ENCODE data around the gene SORCS2.

Gene SORCS2

DNA sequence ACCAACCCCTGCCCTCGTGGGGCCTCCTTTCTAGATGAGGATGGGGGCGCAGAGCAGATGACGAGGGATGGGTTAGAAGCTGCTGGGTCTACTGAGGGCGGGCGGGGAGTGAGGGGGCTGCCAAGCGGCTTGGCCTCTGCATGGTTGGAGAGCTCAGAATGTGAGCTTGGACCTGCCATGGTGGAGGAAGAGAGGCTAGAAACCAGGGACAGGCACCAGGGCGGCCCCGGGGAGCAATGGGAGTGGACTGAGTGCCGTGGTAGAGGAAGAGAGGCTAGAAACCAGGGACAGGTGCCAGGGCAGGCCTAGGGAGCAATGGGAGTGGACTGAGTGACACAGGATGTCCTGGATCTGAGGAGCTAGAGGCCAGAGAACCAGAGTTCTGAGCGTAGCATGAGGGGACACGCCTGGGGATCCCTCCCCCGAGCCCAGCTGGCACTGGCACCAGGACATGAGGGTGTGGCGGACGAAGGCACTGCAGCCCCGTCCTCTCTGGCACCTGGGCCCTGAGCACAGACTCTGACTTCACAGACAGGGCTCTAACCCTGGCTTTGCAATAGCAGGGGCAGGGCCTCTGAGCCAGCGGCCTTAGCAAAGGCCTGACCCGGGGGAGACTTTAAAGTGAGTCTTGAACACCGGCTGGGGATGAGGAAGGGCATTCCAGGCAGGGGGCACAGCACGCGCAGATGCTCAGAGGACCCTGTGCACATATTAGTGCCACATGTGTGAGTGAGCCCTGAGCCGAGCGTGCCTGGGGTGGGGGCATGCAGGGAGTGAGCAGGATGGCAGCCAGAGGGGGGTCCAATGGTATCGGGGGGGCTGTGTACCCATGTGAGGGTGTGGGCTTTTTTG lies 456.4 kb downstream of the SORCS2 start:
- DNase-seq = peak; percentile 17

DNA sequence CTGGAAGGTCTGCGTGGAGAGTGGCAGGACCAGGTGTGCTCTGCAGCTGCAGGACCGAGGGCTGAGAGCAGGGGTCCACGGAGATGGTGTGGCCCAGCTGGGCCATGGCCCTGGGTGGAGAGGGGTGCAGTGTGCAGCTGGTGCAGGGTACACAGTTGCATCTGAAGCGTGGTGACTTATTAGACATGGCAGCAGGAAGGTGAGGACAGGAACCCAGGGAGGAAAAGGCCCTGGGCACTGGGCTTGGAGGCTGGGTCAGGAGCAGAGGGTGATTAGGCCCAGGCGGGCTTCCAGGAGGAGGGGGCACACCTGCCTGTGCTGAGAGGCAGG lies 457.0 kb downstream of the SORCS2 start:
- peak; percentile 22 for DNase-seq

DNA sequence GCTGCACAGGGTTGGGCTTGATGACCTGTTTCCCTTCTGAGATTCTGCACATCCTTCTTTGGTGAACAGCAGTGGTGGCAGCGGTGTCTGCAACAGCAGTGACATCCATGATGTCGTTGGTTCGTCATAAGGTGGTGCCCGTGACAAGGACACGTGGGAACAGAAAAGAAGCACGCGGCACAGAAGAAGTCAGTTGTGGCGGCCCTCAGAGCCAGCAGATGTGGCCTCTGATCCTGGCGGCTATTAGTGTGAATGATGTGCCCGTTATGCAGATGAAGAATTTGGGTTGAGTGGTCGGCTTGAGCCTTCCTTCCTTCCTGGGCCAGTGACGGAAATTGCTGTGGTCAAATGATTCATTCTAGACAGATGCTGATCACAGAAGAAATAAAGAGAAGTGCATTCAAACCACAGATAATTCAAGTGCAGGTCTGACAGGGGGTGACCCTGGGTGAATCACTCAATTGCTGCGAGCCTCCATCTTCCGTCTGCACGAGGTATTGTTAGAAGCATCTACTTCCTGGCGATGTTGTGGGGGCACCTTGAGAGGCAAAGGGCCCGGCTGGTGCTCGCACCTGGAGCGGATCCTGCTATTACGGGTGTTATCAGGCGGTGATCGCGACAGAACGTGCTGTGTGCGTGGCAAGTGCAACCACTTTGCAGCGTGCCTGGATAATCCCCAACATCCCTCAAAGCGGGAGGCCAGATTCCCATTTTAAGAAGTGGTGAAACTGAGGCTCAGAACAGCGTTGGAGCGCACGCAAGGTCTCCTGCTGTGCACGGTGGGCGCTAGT lies 457.6 kb downstream of the SORCS2 start:
- peak; percentile 20 for DNase-seq

DNA sequence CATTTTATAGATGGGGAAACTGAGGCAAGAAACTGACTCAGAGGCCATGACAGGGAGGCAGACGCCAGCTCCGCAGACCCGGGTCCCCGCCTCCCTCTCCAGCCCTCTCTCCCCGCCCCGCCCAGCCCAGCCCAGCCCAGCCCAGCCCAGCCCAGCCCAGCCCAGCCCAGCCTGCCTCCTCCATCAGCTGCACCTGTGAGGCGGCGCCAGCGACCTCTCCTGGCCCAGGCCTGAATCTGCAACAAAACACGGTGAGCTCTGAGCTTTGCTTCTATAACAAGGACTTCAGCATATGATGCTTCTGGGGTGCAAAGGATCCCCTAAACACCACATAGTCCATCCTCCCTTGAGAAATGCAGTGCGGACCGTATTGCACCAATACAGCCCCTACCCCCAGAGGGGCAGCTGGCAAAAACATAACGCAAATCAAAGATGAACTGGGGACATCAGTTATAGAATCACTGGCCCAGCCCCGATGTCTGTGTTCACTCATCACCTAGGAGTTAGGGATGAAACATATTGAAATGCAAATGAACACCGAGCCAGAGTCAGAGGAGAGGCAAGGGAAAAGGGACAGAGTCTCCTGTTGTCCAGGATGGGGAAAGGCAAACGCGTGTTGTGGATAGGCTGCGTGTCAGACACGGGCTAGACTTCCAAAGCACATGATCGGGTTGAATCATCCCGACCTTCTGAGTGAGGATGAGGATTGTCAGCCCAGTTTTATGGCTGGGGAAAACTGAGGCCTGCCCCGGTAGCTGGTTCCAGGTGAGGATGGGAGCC lies 458.5 kb downstream of the SORCS2 start:
- DNase-seq = peak; percentile 25

DNA sequence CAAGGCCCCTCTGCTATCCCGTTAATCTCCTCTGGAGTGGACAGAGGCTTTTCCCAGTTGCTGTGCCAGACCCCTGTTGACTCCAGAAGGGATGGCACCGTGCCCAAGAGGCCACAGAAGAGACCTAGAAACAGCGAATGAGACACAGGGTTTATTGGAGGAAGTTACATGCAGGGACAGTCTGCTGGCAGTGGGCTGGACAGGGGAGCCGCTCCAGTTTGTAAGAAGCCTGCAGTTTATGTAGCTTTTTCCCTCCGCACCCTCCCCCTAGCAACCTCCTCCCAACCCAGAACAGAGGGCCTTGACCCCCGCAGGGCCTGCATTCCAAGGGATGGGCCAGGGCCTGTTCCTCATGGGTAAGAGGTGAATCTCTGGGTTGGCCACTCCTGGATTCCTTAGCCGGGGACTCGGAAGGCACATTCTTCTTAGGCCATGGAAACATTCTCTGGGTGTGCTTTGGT lies 459.2 kb downstream of the SORCS2 start:
- peak; percentile 63 for DNase-seq

DNA sequence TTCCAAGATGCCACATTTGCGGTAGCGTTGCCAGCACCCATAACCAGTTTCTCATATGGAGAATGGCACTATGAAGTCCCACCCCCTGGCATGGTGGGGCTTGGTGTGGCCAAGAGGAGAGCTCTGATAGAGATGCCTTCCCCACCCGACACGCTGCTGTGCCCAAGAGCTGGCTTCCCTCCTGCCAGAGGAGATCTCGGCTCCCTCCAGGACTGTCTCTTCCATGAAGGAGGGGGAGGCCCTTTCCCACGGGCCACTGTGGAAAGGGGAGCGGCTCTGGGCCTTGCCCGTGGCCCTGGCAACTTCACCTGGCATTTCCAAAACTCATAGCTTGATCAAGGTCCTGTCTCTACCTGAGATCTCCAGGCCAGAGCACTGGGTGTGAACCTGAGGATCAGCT lies 459.7 kb downstream of the SORCS2 start:
- peak; percentile 20 for DNase-seq

DNA sequence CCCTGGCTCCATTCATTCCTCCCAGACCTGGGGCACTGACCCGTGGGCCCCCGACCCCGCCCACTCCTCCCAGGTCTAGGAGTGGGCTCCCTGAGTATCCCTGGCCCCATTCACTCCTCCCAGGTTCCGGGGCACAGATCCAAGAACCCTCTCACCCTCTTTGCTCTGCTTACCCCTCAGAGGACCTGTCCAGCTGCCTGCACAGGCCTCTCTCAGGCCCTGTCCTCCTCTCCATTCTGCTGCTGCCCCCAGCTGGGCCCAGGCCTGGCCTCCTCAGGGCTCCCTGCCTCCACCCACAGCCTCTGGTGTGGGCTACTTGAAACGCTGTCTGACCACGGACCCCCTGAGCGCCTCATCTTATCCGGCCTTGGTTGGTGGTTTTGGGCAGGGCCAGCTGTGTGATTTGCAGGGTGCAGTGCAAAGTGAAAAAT lies 460.1 kb downstream of the SORCS2 start:
- DNase-seq = peak; percentile 38

DNA sequence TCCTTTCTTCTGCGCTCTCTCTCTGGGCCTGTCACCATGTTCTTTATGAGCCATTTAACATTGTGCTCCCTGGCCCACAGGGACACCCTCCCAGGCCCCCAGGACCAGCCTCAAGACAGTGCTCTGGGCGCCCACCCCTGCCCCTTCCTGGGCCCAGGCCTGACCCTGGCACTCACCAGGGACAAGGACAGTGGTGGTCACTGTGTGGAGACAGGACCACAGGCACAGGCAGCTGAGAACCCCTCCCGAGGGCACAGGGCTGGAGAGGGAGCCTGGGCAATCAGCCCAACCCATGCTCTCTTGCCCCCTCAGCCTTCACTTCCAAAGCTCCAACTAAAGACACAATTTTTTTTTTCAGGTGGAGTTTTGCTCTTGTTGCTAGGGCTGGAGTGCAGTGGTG lies 460.6 kb downstream of the SORCS2 start:
- peak; percentile 22 for DNase-seq

DNA sequence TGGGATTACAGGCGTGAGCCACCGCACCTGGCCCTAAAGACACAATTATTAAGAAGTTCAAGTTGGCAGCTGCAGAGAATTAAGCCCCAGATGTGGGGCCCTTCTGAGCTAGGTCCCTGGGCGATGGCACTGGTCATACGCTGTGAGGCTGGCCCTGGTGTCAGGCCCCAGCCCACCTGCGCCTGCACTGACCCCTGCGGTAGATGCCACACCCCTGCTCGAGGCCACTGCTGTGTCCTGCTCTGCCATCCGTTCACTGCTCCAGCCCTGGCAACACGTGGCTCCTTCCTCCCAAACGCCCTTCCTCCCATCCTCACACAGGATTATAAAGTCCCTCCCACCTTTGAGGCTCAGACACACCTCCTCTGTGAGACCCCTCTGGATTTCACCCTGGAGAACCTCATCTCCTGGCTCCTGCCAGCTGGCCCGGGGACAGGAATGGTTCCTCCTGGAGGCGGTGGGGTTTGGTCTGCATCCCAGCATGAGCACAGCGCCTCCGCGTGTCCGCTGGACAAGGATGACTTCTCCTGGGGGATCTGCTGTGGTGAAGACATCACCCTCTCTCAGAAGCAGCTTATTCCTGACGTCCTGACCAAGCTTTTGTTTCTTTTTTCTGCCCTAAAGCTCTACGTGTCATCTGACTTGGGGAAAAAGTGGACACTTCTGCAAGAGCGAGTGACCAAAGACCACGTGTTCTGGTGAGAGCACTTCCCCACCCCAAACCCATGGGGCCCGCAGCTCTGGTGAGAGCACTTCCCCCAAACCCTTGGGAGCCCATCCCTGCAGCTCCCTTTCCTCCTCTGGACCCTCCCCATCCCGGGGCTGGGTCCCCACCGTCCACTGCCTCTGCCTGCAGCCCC lies 461.4 kb downstream of the SORCS2 start:
- DNase-seq = peak; percentile 53

DNA sequence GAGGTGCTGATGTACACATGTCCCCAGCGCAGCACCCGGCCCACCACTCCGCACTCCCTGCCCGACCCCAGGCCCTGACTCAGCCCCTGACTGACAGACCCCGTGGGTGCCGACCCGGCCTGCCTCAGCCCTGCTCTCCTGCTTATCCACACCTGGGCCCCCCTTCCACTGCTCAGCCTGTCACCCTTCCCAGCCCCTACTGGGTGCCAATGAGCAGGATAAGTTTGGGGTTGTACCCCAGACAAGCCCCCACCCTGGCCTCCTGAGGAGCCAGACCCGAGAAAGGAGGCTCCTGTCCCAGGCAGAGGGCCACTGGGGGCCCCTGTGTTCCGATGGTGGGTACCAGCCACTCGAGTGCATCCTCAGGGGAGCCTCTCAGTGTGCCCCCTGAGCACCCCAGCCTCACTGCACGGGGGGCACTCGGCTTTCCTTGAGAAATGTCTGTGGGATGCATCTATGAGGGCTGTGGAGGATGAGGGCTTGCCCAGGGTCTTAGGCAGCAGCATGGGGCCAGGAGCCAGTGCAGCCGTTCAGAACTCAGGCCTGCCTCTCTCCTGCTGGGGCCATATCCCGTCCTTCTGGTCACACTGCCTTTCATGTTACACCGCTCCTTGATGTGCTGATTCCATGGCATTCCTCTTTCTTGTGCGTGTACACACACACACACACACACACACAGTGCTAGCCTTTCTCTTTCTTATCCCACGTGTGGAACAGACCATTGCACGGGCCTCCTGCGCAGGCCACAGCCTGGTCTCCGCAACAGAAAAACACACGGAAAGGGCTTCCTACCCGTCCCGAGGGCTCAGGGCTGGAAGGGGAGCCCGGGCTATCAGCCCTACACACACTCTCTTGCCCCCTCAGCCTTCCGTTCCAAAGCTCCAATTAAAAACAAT lies 462.5 kb downstream of the SORCS2 start:
- peak; percentile 29 for DNase-seq

DNA sequence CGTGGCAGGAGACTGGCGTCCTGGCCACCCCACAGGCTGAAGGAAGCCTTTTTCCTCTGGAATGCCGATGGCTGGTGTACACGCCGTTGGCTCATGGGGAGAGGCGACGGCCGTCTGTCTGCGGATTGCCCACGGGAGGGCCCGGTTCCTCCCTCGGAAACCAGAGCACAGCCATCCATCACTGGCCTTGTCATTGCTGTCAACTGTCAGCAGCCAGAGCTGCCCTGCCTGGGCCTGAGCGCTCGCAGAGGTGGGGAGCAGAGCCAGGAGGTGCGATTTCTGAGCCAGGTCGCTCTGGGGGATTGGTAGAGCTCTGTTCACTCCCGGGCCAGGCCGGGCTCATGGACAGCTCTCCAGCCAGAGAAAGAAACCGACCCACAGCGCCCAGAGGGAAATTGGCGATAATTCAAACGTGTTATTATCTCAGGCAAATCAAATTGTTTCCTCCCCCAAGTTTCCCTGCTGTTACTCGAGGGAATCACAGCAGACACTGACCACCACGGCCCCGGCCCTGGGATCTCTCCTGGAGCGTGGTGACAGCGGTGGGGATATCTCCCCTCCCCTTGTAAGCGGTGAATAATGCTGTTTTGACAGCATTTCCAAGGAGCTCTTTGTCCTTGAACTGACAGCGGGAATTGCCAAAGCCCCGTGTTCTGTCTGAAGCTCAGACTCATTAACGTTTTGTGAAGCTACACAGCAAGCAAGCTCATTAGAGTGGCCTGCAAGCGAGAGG lies 463.3 kb downstream of the SORCS2 start:
- DNase-seq = peak; percentile 32

DNA sequence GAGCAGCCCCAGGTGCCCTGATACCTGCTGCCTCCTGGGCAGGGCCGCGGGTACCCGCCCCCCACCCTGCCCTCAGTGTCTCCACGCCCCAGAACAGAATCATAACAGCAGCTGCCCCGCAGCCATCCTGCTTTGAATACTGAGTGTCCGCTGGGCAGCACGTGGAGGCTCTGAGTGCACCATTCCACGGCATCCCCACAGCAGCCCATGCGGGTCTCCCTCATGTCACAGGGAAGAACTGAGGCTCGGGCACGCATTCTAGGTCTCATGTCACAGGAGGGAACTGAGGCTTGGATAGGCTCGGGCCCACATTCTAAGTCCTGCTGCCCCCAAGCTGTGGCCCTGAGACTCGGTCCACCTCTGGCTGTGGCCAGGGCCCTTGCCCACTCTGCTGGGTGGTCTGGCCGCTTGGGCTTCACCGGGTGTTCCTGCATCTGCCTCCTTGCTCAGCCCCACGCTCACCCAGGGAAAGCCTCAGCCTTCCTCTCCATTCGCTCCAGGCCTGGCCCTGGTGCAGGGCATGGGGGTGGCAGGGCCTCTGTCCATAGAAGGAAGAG lies 464.0 kb downstream of the SORCS2 start:
- DNase-seq = peak; percentile 26

DNA sequence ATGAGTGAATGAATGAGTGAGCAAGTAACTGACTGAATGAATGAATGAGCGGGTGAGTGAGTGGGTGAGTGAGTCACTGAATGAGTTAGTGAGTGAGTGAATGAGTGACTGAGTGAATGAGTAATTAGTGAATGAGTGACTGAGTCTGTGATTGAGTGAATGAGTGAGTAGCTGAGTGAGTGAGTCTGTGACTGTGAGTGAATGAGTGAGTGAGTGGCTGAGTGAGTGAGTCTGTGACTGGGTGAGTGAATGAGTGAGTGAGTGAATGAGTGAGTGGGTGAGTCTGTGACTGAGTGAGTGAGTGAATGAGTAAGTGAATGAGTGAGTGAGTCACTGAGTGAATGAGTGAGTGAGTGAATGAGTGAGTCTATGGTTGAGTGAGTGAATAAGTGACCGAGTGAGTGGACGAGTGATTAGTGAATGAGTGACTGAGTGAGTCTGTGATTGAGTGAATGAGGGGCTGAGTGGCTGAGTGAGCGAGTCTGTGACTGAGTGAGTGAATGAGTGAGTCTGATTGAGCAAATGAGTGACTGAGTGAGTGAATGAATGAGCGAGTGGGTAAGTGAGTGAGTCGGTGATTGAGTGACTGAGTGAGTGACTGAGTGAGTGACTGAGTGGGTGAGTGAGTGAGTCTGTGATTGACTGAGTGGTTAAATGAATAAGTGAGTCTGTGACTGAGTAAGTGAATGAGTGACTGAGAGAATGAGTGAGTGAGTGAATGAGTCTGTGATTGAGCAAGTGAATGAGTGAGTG lies 465.4 kb downstream of the SORCS2 start:
- peak; percentile 23 for DNase-seq

DNA sequence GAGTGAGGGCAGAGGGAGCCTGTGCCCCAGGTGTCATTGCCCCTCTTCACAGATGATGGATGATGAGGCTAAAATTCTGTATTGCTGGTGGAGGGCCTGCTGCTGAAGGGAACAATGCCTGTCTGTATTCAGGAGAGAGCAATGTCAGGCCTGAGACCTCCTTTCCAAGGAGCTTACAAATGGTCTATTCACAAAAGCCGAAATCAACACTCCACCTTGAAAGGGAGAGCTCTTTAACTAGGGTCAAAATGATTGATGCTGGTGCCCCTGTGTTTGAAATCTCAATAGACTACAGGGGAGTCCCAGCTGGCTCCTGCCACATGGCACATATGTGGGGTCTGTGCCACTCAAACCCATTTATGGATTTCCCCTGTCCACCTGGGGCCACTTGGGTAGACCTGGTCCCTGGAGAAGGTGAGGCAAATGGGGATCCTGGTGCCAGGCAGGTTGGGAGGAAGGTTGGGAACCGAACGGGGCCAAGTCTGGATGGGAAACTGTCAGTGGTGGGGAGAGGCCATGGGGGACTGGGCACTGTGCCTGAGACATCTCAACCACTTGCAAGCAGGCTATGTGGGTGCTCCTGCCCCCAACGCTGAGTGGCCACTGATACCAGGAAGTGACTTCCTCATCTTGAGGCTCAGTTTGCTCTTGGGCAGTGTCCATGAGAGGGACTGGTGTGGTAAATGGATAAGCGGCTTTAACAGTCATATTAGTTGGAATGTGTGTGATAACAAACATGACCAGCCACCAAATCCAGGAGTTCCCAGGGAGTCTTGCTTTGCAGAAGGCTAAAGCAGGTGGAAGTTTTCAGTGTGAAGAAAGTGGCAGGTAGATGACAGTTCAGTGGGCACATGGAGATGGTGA lies 466.2 kb downstream of the SORCS2 start:
- DNase-seq = peak; percentile 27

DNA sequence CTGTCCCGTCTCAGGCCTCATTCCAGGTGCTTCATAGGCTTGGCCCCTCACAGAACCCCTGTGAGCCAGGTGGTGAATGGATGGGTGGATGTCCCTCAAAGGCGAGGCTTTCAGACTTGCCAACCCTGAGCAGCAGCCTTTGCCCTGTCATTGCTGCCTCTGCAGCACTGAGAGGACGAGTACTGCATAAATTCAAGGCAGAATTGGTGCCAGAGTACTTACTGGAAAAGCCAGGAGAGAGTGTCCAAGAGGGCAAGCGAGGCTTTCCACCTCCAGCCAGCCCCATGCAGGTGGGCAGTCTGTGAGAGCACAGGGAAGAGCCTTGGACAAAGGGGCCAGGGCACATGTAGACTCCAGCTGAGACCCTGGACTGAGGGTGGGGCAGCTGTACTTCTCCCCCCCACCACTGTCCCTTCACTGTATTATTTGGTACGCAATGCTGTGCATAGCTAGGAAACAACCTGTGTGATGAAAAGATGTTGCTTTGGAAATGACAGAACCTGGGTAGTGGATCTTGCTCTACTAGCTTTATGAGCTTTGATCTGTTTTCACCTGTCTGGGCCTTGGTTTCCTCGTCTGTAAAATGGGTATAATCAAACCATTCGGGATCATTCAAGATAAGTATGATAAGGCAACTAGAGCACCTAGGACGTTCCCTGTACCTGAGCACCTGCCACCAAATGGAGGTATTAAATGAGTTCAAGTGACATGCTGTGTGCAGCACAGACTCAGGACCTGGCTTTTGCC lies 467.3 kb downstream of the SORCS2 start:
- peak; percentile 26 for DNase-seq

DNA sequence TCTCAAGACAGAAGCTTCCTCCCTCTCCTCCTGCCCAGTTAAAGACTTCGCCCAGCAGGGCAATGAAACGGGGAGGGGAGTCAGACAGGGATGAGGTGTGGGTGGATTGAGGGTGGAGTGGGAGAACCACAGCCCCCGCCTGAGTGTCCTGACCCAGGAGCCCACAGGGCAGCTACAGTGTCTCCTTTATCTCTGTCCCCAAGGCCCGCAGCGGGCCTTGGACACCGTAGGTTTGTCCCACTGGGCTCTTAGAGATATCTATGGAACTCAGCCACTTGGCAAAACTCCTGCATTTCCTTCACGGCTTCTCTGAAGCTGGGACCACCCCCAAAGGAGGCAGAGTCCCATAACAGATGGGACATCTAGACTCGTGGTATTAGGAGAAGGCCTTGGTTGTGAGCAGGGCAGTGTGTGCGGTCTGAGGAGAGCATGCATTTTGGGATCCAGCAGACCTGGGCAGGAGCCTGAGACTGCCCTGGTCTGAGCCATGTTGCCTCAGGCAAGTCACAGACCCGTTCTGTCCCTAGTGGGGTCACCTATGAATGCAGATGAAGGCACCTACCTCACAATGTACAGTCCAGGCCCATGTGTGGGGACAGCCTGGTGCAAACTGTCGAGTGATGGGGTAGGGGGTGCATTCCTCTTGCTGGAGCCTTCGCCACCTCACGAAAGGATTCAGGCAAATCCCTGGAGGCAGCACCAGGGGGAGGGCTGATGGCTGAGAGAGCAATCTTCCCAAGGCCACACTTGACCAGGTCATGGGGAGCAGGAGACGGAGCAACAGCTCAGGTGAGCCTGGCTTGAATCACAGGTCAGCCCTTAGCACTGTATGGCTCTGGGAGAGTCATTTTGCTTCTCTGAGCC lies 468.1 kb downstream of the SORCS2 start:
- DNase-seq = peak; percentile 24

Data from left hindlimb (tissue), 1 donor.